Esophagus squamous epithelium (tissue), 5 donors: Measurements from ENCODE around the gene TEX2. TPM values are rescaled to one million over a fixed set of nuclear protein-coding genes. Genes with fewer than 3 reads are reported as not detected.
A peak's percentile ranks its signal among the peaks of the same experiment; 100 is the strongest.

Experiments
- DNase-seq: peaks from one replicate; lab custom pipeline; 2025; lab: John Stamatoyannopoulos, UW
- H3K27ac ChIP-seq, 4 donors: fragments of 200-600 bp; sonication (generic); one replicate each; pipeline ENCODE4 v1.5.1; 2016 to 2019; ENCODE audit warnings: mild to moderate bottlenecking in 1 of 4
- H3K27me3 ChIP-seq, 4 donors: fragments of 200-600 bp; sonication (generic); 1 replicate in 3 of 4; 2 replicates in 1 of 4; pipeline versions ENCODE4 v1.5.1 to v1.6.0; 2017 to 2021; ENCODE audit warnings: antibody characterized with exemption in 1 of 4
- H3K36me3 ChIP-seq, 3 donors: fragments of 200-600 bp; sonication (generic); one replicate each; pipeline ENCODE4 v1.5.1; 2016 to 2019
- H3K4me1 ChIP-seq, 3 donors: fragments of 200-600 bp; sonication (generic); one replicate each; pipeline ENCODE4 v1.5.1; 2017 to 2019
- H3K4me3 ChIP-seq, 4 donors: fragments of 200-600 bp; sonication (generic); 1 replicate in 3 of 4; 2 replicates in 1 of 4; pipeline ENCODE4 v1.5.1; 2016 to 2019; ENCODE audit warnings: mild to moderate bottlenecking in 2 of 4, moderate library complexity in 1 of 4
- H3K9me3 ChIP-seq, 3 donors: fragments of 200-600 bp; sonication (generic); one replicate each; pipeline ENCODE4 v1.5.1; 2016 to 2019
- POLR2A ChIP-seq, 4 donors: fragments of 450-650 bp; IDR thresholded peaks; one replicate each; pipeline ENCODE4 v1.6.1; 2017; ENCODE audit warnings: antibody characterized with exemption in 4 of 4, mild to moderate bottlenecking in 4 of 4, moderate library complexity in 3 of 4
- WGBS, 2 donors: methylation state at CpG; one replicate each; pipeline ENCODE4 v1.1.5; 2018; 5-methylcytosine and 5-hydroxymethylcytosine counted together
- intact Hi-C: fragments of 100-400 bp; cut with DNase I; formaldehyde crosslinking; loops from one replicate; pipeline ENCODE4 v1.15.0; 2022
- total RNA-seq, 4 donors: library from RNA; depleted of rRNA; stranded (reverse); fragments of >200 nt; gene quantifications; one replicate each; pipeline ENCODE4 v1.1.0, GENCODE V29; 2016
- TF ChIP-seq, protein P1 (sequence below), 6 experiments: fragments of 450-650 bp in 4 of 6; fragments of 200-600 bp in 2 of 6; sonication (generic) in 2 of 6; IDR thresholded peaks; one replicate each; pipeline ENCODE4 v1.5.1; 2016 to 2019; ENCODE audit warnings: antibody characterized with exemption in 6 of 6, mild to moderate bottlenecking in 4 of 6, moderate library complexity in 4 of 6
- donor health status: DM: yes; HTN: yes; CAD: no.

Gene TEX2
- total RNA-seq, 4 donors from 2014 or later: 25.5 to 33.0 (median 29.7) TPM

DNA sequence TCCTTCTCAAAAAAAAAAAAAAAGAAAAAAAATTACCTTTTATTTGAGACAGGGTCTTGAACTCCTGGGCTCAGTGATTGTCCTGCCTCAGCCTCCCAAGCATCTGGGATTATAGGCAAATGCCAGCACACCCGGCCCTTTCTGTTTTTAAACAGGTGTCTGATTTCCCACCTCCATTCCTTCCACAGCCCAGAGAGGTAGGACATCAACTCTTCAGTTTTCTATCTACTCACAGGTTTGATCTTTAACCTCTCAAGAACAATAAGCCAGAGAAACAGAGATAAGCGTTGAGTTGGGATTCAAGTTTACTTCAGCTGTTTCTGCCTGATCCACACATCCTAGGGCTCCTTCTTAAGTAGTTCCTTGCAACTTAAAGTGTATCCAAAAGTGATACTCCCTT, 41.5 kb upstream of the TEX2 start:
- Histone ChIP-seq H3K4me1 (peaks cover 0 to 5% (median 0%) of the 10 kb centered on the region in 3 donors), H3K27ac (no peak overlapping the region), H3K4me3 (no peak overlapping the region), H3K36me3 (no peaks in the 10 kb centered on the region), H3K9me3 (no peaks in the 10 kb centered on the region), H3K27me3 (no peaks in the 10 kb centered on the region)
- WGBS, 2 donors: 54 to 63% methylated on average over 2 of the region's 2 CpGs
- intact Hi-C loops: no loop called here
- no peak for TF ChIP-seq POLR2A (IDR thresholded peaks at IDR 0.05)
- TF ChIP-seq, protein P1, sequence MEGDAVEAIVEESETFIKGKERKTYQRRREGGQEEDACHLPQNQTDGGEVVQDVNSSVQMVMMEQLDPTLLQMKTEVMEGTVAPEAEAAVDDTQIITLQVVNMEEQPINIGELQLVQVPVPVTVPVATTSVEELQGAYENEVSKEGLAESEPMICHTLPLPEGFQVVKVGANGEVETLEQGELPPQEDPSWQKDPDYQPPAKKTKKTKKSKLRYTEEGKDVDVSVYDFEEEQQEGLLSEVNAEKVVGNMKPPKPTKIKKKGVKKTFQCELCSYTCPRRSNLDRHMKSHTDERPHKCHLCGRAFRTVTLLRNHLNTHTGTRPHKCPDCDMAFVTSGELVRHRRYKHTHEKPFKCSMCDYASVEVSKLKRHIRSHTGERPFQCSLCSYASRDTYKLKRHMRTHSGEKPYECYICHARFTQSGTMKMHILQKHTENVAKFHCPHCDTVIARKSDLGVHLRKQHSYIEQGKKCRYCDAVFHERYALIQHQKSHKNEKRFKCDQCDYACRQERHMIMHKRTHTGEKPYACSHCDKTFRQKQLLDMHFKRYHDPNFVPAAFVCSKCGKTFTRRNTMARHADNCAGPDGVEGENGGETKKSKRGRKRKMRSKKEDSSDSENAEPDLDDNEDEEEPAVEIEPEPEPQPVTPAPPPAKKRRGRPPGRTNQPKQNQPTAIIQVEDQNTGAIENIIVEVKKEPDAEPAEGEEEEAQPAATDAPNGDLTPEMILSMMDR (IDR thresholded peaks at IDR 0.05): no peak
- no peak for DNase-seq

GRCh38 chr17:64300699-64300965, 37.6 kb upstream of the TEX2 start:
- no peak for TF ChIP-seq POLR2A (IDR thresholded peaks at IDR 0.05)
- TF ChIP-seq, protein P1 (IDR thresholded peaks at IDR 0.05): no peak
- Histone ChIP-seq H3K27me3 (no peaks in the 10 kb centered on the region), H3K4me3 (no peak overlapping the region), H3K4me1 (no peaks in the 10 kb centered on the region), H3K9me3 (no peaks in the 10 kb centered on the region), H3K27ac (peak overlapping the region in 1 of 4 donors; percentile 39), H3K36me3 (no peaks in the 10 kb centered on the region)
- WGBS, 2 donors: 76 to 81% methylated on average over 8 of the region's 8 CpGs
- intact Hi-C loops: no loop called here
- no peak for DNase-seq

- no peak overlapping the region for H3K27ac ChIP-seq
- intact Hi-C loops: no loop called here
- no peaks in the 10 kb centered on the region for H3K27me3 ChIP-seq
- DNase-seq: no peak
- no peak overlapping the region for H3K4me3 ChIP-seq
- H3K9me3 ChIP-seq: no peaks in the 10 kb centered on the region
- no peak for TF ChIP-seq POLR2A (IDR thresholded peaks at IDR 0.05)
- TF ChIP-seq, protein P1 (IDR thresholded peaks at IDR 0.05): no peak
- no peaks in the 10 kb centered on the region for H3K4me1 ChIP-seq
- 93 to 94% methylated on average over 8 of the region's 8 CpGs for WGBS, 2 donors
- H3K36me3 ChIP-seq: no peaks in the 10 kb centered on the region
These were observed 34.5 kb upstream of the TEX2 start for GRCh38 chr17:64297467-64298088.

DNA sequence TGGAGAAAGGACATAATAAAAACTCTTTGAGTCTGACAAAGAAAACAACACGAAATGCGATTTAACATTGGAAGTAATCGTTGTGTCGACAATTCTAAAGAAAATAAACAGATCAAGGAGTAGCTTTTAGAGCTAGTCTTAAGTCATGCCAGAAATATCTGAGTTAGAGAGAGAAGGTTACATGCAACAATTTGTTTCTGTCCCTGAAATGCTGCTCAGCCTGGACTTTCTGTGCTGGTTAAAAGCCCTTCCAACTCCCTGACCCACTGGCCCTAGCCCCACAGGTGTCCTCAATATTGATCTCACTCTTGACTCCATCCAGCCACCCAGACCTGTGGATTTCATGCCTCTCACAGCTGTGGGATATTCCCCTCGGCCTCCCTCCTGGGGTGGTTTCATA, 33.2 kb upstream of the TEX2 start:
- 71 to 75% methylated on average over 5 of the region's 5 CpGs for WGBS, 2 donors
- no peak for DNase-seq

DNA sequence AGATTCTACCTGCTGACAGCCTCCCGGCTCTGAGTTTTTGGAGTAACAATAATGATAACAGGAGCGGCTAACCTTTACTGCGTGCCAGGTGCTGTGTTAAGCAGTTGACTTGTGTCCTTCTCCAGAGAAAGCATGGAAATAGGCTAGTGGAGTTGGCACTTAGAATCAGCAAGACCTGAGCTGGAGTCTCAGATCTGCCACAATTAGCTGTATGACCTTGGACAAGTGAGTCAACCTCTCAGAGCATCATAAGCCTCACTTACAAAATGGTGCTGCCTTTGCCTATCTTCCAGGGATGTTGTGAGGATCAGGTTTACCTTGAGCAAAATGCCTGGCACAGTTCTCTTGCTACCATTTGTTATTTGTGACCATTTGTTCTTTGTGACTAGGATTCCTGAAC, 32.1 kb upstream of the TEX2 start:
- TF ChIP-seq, protein P1 (IDR thresholded peaks at IDR 0.05): no peak
- TF ChIP-seq POLR2A (IDR thresholded peaks at IDR 0.05): no peak
- WGBS, 2 donors: 100% methylated on average over 2 of the region's 3 CpGs

More for the DNA sequence above, 33.2 kb upstream of the TEX2 start:
- intact Hi-C loops: no loop called here
- Histone ChIP-seq H3K4me3 (no peak overlapping the region), H3K36me3 (no peaks in the 10 kb centered on the region), H3K27ac (no peak overlapping the region), H3K9me3 (peaks cover 0 to 6% (median 0%) of the 10 kb centered on the region in 3 donors), H3K27me3 (no peaks in the 10 kb centered on the region), H3K4me1 (no peaks in the 10 kb centered on the region)
- no peak for TF ChIP-seq POLR2A (IDR thresholded peaks at IDR 0.05)
- TF ChIP-seq, protein P1 (IDR thresholded peaks at IDR 0.05): no peak

More for the DNA sequence above, 32.1 kb upstream of the TEX2 start:
- no peak overlapping the region for H3K27ac ChIP-seq
- no peak overlapping the region for H3K4me3 ChIP-seq
- H3K27me3 ChIP-seq: no peaks in the 10 kb centered on the region
- intact Hi-C loops: no loop called here
- no peaks in the 10 kb centered on the region for H3K4me1 ChIP-seq
- no peaks in the 10 kb centered on the region for H3K36me3 ChIP-seq
- peaks cover 0 to 11% (median 0%) of the 10 kb centered on the region in 3 donors for H3K9me3 ChIP-seq
- DNase-seq: no peak
